ENCODE measurements around the gene PRR19.
"Not testable (repeated sequence)": the region's sequence is repeated elsewhere in the genome, so short reads cannot be mapped to it uniquely, and the experiment has no call there.

Gene PRR19

GRCh38 chr19:42328854-42329253, 26.9 kb downstream of the PRR19 start:
- DNase-seq (ENCODE audit: low read depth): no peak
- no peak for TF ChIP-seq CTCF (conservative IDR thresholded peaks at IDR 0.05; ENCODE audit: low read length)
- H3K4me3 ChIP-seq (ENCODE audit: low read length): no peak overlapping the region

DNA sequence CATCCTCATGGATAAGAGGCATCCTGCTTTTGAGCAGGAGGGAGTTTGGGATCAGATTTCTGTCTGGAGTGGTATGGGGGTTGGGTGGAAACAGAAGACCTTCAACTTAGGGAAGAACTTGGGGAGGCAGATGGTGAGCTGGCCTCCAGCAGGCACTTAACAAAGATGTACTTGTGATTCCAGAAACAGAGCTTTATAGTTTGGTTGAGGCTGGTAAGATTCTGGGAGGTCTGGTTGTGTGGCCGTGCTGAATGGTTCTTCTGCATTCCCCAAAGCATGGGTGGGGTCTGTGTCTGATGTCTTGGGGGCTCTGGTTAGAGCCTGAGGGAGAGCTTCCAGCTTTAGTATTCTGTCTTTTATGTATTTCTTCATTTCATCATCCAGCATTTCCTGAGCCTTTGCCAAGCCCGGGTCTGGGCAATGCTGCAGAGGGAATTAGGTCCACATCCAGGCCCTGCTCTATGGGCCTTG, 28.3 kb downstream of the PRR19 start:
- peak; percentile 49 for DNase-seq (ENCODE audit: low read depth)
- no peak for TF ChIP-seq CTCF (conservative IDR thresholded peaks at IDR 0.05; ENCODE audit: low read length)
- H3K4me3 ChIP-seq (ENCODE audit: low read length): no peak overlapping the region

- H3K4me3 ChIP-seq (ENCODE audit: low read length); DNase-seq (ENCODE audit: low read depth): not testable (repeated sequence)
Measured at GRCh38 chr19:42331333-42331732, 29.4 kb downstream of the PRR19 start.

GRCh38 chr19:42332059-42332458, 30.1 kb downstream of the PRR19 start:
- TF ChIP-seq CTCF (conservative IDR thresholded peaks at IDR 0.05; ENCODE audit: low read length): no peak
- no peak overlapping the region for H3K4me3 ChIP-seq (ENCODE audit: low read length)
- no peak for DNase-seq (ENCODE audit: low read depth)

GRCh38 chr19:42333018-42333417, 31.1 kb downstream of the PRR19 start:
- no peak for DNase-seq (ENCODE audit: low read depth)
- no peak overlapping the region for H3K4me3 ChIP-seq (ENCODE audit: low read length)
- no peak for TF ChIP-seq CTCF (conservative IDR thresholded peaks at IDR 0.05; ENCODE audit: low read length)

DNA sequence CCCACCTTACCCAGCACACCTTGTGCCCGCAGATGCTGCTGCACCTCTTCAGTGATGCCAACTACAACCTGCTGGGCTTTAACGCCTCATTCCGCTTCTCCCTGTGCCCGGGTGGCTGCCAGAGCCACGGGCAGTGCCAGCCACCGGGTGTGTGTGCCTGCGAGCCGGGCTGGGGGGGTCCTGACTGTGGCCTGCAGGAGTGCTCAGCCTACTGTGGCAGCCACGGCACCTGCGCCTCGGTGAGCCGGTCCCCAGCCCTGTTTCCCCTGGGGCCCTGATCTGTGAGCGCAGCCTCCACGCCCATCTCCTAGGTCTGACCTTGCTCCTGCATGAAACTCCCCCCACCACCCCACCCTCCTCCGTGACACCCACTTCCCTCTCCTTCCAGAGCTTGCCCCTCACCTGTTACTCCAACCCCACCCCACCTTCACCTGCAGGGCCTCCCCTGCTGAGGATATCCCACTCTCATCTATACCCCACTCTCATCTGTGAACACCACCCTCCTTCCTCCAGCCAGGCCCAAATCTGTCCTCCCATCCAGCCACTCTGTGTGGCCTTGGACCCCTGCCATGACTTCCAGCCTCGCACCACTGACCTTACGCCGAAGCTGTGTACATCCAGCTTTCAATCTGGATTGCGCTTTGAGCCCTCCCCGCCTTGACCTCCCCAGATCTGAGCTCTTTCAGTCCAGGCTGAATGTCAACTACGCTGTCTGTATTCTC, 32.2 kb downstream of the PRR19 start:
- TF ChIP-seq CTCF (conservative IDR thresholded peaks at IDR 0.05; ENCODE audit: low read length): no peak
- H3K4me3 ChIP-seq (ENCODE audit: low read length): no peak overlapping the region
- DNase-seq (ENCODE audit: low read depth): no peak

- H3K4me3 ChIP-seq (ENCODE audit: low read length): no peak overlapping the region
- DNase-seq (ENCODE audit: low read depth): no peak
- TF ChIP-seq CTCF (conservative IDR thresholded peaks at IDR 0.05; ENCODE audit: low read length): no peak
Measured at GRCh38 chr19:42334697-42335373, 32.9 kb downstream of the PRR19 start.

All from AG10803 (cell line).